Parathyroid adenoma (tissue), 2 donors: ENCODE measurements around the gene EXOC6.

Experiments used
- H2AFZ ChIP-seq: fragments of 300-600 bp; sonication (generic); one replicate; pipeline ENCODE4 v1.7.0; 2017; ENCODE audit warnings: antibody characterized with exemption, mild to moderate bottlenecking
- H3K27ac ChIP-seq: fragments of 300-600 bp; sonication (generic); one replicate; pipeline ENCODE4 v1.7.0; 2017
- H3K27me3 ChIP-seq: fragments of 300-600 bp; sonication (generic); one replicate; pipeline ENCODE4 v1.7.0; 2017; ENCODE audit warnings: low read length; ENCODE audit not compliant: control insufficient read depth, insufficient read depth
- H3K36me3 ChIP-seq: fragments of 300-600 bp; sonication (generic); one replicate; pipeline ENCODE4 v1.7.0; 2017; ENCODE audit warnings: low read length; ENCODE audit not compliant: control insufficient read depth, insufficient read depth
- H3K4me1 ChIP-seq: fragments of 300-600 bp; sonication (generic); one replicate; pipeline ENCODE4 v1.7.0; 2017; ENCODE audit warnings: control low read depth
- H3K4me2 ChIP-seq: fragments of 300-600 bp; sonication (generic); one replicate; pipeline ENCODE4 v1.7.0; 2017; ENCODE audit warnings: low read length
- H3K4me3 ChIP-seq: fragments of 300-600 bp; sonication (generic); one replicate; pipeline ENCODE4 v1.7.0; 2017; ENCODE audit warnings: low read depth, low read length
- H3K79me2 ChIP-seq: fragments of 300-600 bp; sonication (generic); one replicate; pipeline ENCODE4 v1.7.0; 2017; ENCODE audit warnings: control low read depth
- H3K9ac ChIP-seq: fragments of 300-600 bp; sonication (generic); one replicate; pipeline ENCODE4 v1.7.0; 2017; ENCODE audit warnings: mild to moderate bottlenecking
- H3K9me3 ChIP-seq: fragments of 300-600 bp; sonication (generic); one replicate; pipeline ENCODE4 v1.7.0; 2017; ENCODE audit warnings: low read length; ENCODE audit not compliant: control insufficient read depth
- TF ChIP-seq, protein P1 (sequence below): fragments of 300-600 bp; sonication (generic); IDR thresholded peaks from one replicate; pipeline ENCODE4 v1.7.0; 2017; ENCODE audit warnings: antibody characterized with exemption, mild to moderate bottlenecking
- donor health status: primary hyperparathyroidism.

Gene EXOC6

GRCh38 chr10:92848441-92849233 lies at the start of gene EXOC6:
Gene EXOC6, plus strand, starts transcription at chr10:92848520. Its CDS starts 14 bp downstream, at chr10:92848534.
- peak within 1 kb of the TSS; percentile 57 for H3K27ac ChIP-seq
- no peaks in the 10 kb centered on the region for H3K9me3 ChIP-seq
- peak within 1 kb of the TSS; percentile 69 for H3K4me3 ChIP-seq
- no peaks in the 10 kb centered on the region for H3K36me3 ChIP-seq
- no peaks in the 10 kb centered on the region for H3K79me2 ChIP-seq
- TF ChIP-seq, protein P1, sequence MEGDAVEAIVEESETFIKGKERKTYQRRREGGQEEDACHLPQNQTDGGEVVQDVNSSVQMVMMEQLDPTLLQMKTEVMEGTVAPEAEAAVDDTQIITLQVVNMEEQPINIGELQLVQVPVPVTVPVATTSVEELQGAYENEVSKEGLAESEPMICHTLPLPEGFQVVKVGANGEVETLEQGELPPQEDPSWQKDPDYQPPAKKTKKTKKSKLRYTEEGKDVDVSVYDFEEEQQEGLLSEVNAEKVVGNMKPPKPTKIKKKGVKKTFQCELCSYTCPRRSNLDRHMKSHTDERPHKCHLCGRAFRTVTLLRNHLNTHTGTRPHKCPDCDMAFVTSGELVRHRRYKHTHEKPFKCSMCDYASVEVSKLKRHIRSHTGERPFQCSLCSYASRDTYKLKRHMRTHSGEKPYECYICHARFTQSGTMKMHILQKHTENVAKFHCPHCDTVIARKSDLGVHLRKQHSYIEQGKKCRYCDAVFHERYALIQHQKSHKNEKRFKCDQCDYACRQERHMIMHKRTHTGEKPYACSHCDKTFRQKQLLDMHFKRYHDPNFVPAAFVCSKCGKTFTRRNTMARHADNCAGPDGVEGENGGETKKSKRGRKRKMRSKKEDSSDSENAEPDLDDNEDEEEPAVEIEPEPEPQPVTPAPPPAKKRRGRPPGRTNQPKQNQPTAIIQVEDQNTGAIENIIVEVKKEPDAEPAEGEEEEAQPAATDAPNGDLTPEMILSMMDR: no peak
- no peak within 1 kb of the TSS for H3K9ac ChIP-seq
- H3K4me1 ChIP-seq: no peaks in the 10 kb centered on the region
- H2AFZ ChIP-seq: peak within 1 kb of the TSS; percentile 98
- peak within 1 kb of the TSS; percentile 92 for H3K4me2 ChIP-seq
- H3K27me3 ChIP-seq: no peaks in the 10 kb centered on the region

GRCh38 chr10:92799568-92799967 lies 48.8 kb upstream of the EXOC6 start:
- Histone ChIP-seq H2AFZ (no peak overlapping the region), H3K36me3 (no peaks in the 10 kb centered on the region), H3K9ac (no peak overlapping the region), H3K27ac (no peak overlapping the region), H3K9me3 (no peaks in the 10 kb centered on the region), H3K4me3 (no peak overlapping the region), H3K79me2 (no peaks in the 10 kb centered on the region), H3K4me1 (no peaks in the 10 kb centered on the region), H3K4me2 (no peak overlapping the region), H3K27me3 (no peaks in the 10 kb centered on the region)
- TF ChIP-seq, protein P1: no peak

DNA sequence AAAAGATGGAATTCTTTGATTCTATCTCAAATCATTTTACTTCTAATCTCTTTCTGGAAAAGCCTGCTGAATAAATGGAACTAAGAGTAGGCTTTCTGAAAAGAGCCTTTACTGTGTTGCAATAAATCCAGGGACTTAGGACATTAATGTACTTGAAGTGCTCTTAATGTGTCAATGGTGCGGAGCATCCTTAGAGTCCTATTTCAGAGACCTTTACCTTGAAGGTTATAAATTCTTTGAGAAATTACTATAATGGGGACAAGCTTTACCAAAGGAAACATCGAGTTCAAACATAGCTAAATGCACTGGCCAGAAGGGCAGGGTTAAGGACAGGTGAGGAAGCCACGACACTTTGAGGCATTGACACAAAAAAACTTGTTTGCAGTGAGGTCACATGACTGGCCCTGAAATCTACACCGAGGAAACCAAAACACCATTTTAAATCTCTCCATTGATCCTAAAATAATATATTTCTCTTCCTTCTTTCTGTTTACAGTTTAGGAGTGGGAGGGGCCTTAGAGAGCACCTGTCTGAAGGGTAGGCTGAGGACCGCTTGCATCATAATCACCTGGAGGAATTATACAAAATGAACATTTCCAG lies 48.1 kb upstream of the EXOC6 start:
- no peaks in the 10 kb centered on the region for H3K79me2 ChIP-seq
- TF ChIP-seq, protein P1: no peak
- H3K4me1 ChIP-seq: no peaks in the 10 kb centered on the region
- no peaks in the 10 kb centered on the region for H3K36me3 ChIP-seq
- no peak overlapping the region for H3K9ac ChIP-seq
- no peaks in the 10 kb centered on the region for H3K27me3 ChIP-seq
- no peak overlapping the region for H2AFZ ChIP-seq
- H3K4me3 ChIP-seq: no peak overlapping the region
- no peak overlapping the region for H3K4me2 ChIP-seq
- no peaks in the 10 kb centered on the region for H3K9me3 ChIP-seq
- no peak overlapping the region for H3K27ac ChIP-seq

DNA sequence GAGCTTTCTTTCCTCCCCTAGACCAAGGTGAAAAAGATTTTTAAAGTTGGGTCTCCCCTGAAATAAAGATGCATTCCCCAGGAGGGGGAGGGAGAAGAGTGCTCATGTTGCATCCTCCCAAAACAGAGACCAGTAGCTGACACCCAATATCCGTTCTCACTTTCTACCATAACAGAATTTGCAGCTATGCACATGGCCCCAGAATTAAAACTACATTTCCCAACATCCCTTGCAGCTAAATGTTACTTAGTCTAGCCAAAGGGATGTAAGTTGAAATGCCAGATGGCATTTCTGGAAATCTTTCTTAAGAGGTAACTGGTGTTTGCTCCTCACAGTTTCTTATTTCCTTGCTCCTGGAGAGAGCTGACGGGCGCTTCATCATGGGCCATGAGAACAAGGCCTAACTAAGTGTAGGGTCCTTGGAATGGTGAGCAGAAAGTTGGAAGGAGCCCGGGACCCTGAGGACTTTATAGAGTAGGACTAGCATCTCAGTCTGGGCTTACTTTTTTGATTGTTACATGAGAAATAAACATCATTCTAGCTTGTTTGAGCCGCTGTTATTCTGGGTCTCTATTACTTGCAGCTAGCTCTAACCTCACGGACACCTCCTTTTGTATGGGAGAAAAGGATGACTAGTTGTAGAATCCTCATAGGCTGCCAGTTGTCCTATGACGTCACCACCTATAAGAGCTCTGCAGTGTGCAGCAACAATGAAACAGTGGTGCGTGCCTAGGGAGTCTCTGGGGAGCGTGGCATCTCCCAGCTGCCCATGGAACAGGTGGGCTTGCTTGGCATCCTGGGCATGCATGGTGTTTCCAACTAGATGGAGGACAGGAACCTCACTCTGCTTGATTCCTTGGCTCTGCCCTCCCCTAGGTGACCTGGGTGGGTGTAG lies 46.1 kb upstream of the EXOC6 start:
- Histone ChIP-seq H3K9ac (no peak overlapping the region), H3K9me3 (no peaks in the 10 kb centered on the region), H2AFZ (no peak overlapping the region), H3K27ac (no peak overlapping the region), H3K4me2 (no peak overlapping the region), H3K79me2 (no peaks in the 10 kb centered on the region), H3K4me3 (no peak overlapping the region), H3K27me3 (no peaks in the 10 kb centered on the region), H3K4me1 (no peaks in the 10 kb centered on the region), H3K36me3 (no peaks in the 10 kb centered on the region)
- TF ChIP-seq, protein P1: no peak
